SJCRH30 (cell line): ENCODE measurements around the gene PYGB. TPM values are rescaled to one million over a fixed set of nuclear protein-coding genes. Genes with fewer than 3 reads are reported as not detected.

Experiments
- DNase-seq, 2 experiments: peaks; one replicate each; pipeline ENCODE4 v3.0.0-alpha.2; 2015 to 2020
- H3K27ac ChIP-seq: fragments of 250-450 bp; sonication (Bioruptor Pico); 2 replicates; pipeline ENCODE4 v1.5.1; 2020; ENCODE audit warnings: mild to moderate bottlenecking, moderate library complexity
- H3K27me3 ChIP-seq: fragments of 250-450 bp; sonication (Bioruptor Pico); 2 replicates; pipeline ENCODE4 v1.5.1; 2020; ENCODE audit warnings: mild to moderate bottlenecking, moderate library complexity
- H3K36me3 ChIP-seq: fragments of 250-450 bp; sonication (Bioruptor Pico); 2 replicates; pipeline ENCODE4 v1.5.1; 2020; ENCODE audit warnings: mild to moderate bottlenecking, moderate library complexity
- H3K4me1 ChIP-seq: fragments of 250-450 bp; sonication (Bioruptor Pico); 2 replicates; pipeline ENCODE4 v1.5.1; 2020; ENCODE audit warnings: mild to moderate bottlenecking, moderate library complexity
- H3K4me3 ChIP-seq: fragments of 250-450 bp; sonication (Bioruptor Pico); 2 replicates; pipeline ENCODE4 v1.5.1; 2020; ENCODE audit warnings: mild to moderate bottlenecking, moderate library complexity
- H3K9me3 ChIP-seq: fragments of 250-450 bp; sonication (Bioruptor Pico); replicated peaks from 2 replicates; pipeline ENCODE4 v1.5.1; 2020; ENCODE audit warnings: mild to moderate bottlenecking, moderate library complexity
- total RNA-seq: library from RNA; depleted of rRNA; stranded (reverse); fragments of >200 nt; shearing (Covaris generic); gene quantifications from 2 replicates; pipeline ENCODE4 v1.2.3, GENCODE V29; 2014; rRNA removed

Gene PYGB
- total RNA-seq = 39.1 and 42.3 TPM in 2 replicates

- peaks cover 26% of the 10 kb centered on the region for H3K4me1 ChIP-seq
- no peaks in the 10 kb centered on the region for H3K27me3 ChIP-seq
- peak within 1 kb of the TSS; percentile 98 for H3K4me3 ChIP-seq
- no peaks in the 10 kb centered on the region for H3K36me3 ChIP-seq
- no peaks in the 10 kb centered on the region; the same call in 1 of the 2 replicates for H3K9me3 ChIP-seq
- H3K27ac ChIP-seq = peak within 1 kb of the TSS; percentile 78
- DNase-seq = peak; percentile 88 to 90
These were observed at the start of gene PYGB for GRCh38 chr20:25247956-25248785. Gene PYGB (plus strand): TSS chr20:25248085. CDS start chr20:25248179, 94 bp downstream.

DNA sequence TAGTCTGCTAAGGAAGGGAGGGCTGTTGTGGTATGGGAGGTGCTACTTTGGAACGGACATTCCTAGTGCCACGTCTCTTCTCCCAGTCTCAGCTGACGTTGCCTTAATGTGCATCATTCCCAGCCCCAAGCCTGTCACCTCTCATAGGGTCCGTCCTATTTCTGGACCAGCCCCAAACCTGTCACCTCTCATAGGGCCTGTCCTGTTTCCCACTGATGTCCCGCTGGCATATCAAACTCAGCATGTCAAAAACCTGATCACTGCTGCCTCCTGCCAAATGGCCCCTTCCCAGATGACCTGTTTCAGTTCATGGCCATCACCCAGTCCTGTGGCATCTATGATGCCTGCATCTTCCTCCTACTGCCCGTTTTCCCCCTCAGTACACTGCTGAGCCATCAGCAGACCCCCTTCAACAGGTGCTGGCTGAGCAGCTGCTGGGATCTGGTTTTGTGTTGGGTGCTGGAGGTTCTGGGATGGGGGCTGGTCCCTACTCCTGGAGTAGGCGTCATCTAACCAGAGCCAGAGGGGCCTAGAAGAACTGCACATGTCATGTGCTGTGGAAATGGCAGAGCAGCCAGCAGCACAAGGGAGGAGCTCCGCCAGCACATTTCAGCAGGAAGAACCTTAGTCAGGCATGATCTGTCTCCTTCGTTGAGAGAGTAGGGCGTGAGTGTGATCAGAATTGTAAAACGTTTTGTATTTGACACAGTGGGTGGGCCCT is 49.1 kb upstream of the PYGB start:
- peak in 1 of 2 experiments; percentile 52 for DNase-seq
- H3K4me3 ChIP-seq = no peak overlapping the region
- H3K36me3 ChIP-seq = no peaks in the 10 kb centered on the region; the same call in 1 of the 2 replicates
- H3K4me1 ChIP-seq = peaks cover 8% of the 10 kb centered on the region
- no peaks in the 10 kb centered on the region for H3K9me3 ChIP-seq
- no peak overlapping the region for H3K27ac ChIP-seq
- no peaks in the 10 kb centered on the region for H3K27me3 ChIP-seq

DNA sequence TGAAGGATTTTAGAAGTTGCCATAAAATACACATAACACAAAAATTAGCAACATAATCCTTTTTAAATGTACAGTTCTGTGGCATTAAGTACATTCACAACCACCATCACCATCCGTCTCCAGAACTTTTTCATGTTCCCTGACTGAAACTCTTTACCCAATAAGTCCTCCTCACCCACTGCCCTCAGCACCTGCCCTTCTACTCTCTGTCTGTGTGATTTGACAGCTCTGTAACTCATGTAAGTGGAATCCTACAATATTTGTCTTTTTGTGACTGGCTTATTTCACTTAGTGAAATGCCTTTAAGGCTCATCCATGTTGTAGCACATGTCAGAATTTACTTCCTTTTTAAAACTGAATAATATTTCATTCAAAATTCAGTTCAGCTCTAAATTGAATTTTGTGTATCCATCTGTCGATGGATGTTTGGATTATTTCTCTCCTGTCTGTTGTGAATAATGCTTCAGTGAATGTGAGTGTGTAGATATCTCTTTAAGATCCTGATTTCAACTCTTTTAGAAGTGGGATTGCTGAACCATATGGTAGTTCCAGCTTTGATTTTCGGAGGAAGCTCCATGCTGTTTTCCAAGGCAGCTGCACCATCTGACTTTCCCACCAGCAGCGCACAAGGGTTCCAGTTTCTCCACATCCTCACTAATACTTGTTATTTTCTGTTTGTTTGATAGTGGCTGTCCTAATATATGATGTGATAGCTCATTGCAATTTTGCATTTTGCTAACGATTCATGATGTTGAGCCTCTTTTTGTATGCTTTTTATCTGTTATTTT is 48.2 kb upstream of the PYGB start:
- H3K27me3 ChIP-seq = no peaks in the 10 kb centered on the region
- no peak overlapping the region for H3K4me3 ChIP-seq
- no peak for DNase-seq
- H3K36me3 ChIP-seq = no peaks in the 10 kb centered on the region; the same call in 1 of the 2 replicates
- no peak overlapping the region for H3K27ac ChIP-seq
- H3K4me1 ChIP-seq = peaks cover 8% of the 10 kb centered on the region
- H3K9me3 ChIP-seq = no peaks in the 10 kb centered on the region

- no peak overlapping the region for H3K4me3 ChIP-seq
- peaks cover 3% of the 10 kb centered on the region for H3K4me1 ChIP-seq
- no peaks in the 10 kb centered on the region for H3K9me3 ChIP-seq
- H3K27ac ChIP-seq = no peak overlapping the region
- peaks cover 4% of the 10 kb centered on the region for H3K36me3 ChIP-seq
- DNase-seq = no peak
- H3K27me3 ChIP-seq = no peaks in the 10 kb centered on the region
These were observed 44.8 kb upstream of the PYGB start for GRCh38 chr20:25203089-25203488.

GRCh38 chr20:25203871-25204320 is 44.0 kb upstream of the PYGB start:
- no peak for DNase-seq
- Histone ChIP-seq H3K4me1 (peaks cover 1% of the 10 kb centered on the region), H3K27ac (no peak overlapping the region), H3K36me3 (peaks cover 4% of the 10 kb centered on the region), H3K9me3 (no peaks in the 10 kb centered on the region), H3K27me3 (no peaks in the 10 kb centered on the region), H3K4me3 (no peak overlapping the region)

GRCh38 chr20:25204550-25205276 is 43.2 kb upstream of the PYGB start:
- Histone ChIP-seq H3K4me1 (no peaks in the 10 kb centered on the region; the same call in 1 of the 2 replicates), H3K27me3 (no peaks in the 10 kb centered on the region), H3K4me3 (no peak overlapping the region), H3K36me3 (peaks cover 4% of the 10 kb centered on the region), H3K9me3 (no peaks in the 10 kb centered on the region), H3K27ac (no peak overlapping the region)
- DNase-seq = no peak

- no peaks in the 10 kb centered on the region for H3K9me3 ChIP-seq
- H3K4me3 ChIP-seq = no peak overlapping the region
- H3K27me3 ChIP-seq = no peaks in the 10 kb centered on the region
- no peak overlapping the region for H3K27ac ChIP-seq
- no peaks in the 10 kb centered on the region for H3K4me1 ChIP-seq
- no peak for DNase-seq
- peaks cover 6% of the 10 kb centered on the region for H3K36me3 ChIP-seq
These were observed 42.4 kb upstream of the PYGB start for GRCh38 chr20:25205277-25206062.

- no peak overlapping the region for H3K27ac ChIP-seq
- no peaks in the 10 kb centered on the region for H3K4me1 ChIP-seq
- no peaks in the 10 kb centered on the region for H3K9me3 ChIP-seq
- no peak overlapping the region for H3K4me3 ChIP-seq
- no peak for DNase-seq
- no peaks in the 10 kb centered on the region for H3K27me3 ChIP-seq
- H3K36me3 ChIP-seq = peaks cover 9% of the 10 kb centered on the region
These were observed 41.9 kb upstream of the PYGB start for GRCh38 chr20:25206063-25206403.

DNA sequence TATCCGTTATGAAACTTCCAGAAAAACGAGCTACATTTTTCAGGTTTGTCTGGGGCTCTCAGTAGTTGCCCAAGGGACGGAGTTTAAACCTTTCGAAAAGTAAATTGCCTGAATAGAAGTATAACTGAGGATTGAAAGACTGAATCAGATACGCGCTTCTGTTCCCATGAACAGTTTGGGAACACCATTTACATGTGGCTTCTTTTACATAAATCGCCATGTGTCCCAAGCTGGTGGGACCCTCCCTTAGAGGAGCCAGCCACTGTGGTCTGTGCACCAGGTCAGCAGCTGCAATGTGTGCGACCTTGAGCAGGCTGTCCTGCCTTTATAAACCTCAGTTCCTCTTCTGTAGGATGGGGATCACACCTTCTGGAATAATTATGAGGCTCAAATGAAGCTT is 41.3 kb upstream of the PYGB start:
- Histone ChIP-seq H3K36me3 (peaks cover 12% of the 10 kb centered on the region), H3K27ac (no peak overlapping the region), H3K4me1 (no peaks in the 10 kb centered on the region), H3K27me3 (no peaks in the 10 kb centered on the region), H3K9me3 (no peaks in the 10 kb centered on the region), H3K4me3 (no peak overlapping the region)
- no peak for DNase-seq

GRCh38 chr20:25207149-25207959 is 40.5 kb upstream of the PYGB start:
- Histone ChIP-seq H3K4me3 (no peak overlapping the region), H3K27me3 (no peaks in the 10 kb centered on the region), H3K4me1 (no peaks in the 10 kb centered on the region), H3K27ac (no peak overlapping the region), H3K36me3 (peaks cover 15% of the 10 kb centered on the region), H3K9me3 (no peaks in the 10 kb centered on the region)
- no peak for DNase-seq

DNA sequence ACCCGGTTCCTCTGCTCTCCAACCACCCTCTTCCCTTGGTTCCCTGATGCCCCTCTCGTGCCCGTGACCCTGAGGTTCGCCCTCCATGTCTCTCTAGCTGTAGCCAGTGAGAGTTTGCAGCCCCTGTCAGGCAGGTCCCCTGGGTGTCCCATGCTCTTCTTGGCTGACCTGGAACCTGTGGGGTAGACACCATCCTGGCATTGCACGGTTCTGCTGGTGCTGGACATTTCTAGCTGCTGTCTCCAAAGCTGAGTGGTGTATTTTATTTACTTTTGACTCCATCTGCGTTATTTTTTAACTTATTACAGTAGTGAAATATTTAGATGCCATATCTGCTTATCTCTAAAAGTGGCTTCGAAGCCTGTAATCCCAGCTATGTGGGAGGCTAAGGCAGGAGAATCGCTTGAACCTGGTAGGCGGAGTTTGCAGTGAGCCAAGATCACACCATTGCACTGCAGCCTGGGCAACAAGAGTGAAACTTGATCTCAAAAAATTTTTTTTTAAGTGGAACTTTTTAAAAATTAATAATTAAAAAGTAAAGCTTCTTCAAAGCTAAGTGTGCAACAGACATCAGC is 39.8 kb upstream of the PYGB start:
- Histone ChIP-seq H3K9me3 (no peaks in the 10 kb centered on the region), H3K4me3 (no peak overlapping the region), H3K4me1 (no peaks in the 10 kb centered on the region), H3K27me3 (no peaks in the 10 kb centered on the region), H3K36me3 (peaks cover 17% of the 10 kb centered on the region), H3K27ac (no peak overlapping the region)
- no peak for DNase-seq

- Histone ChIP-seq H3K9me3 (no peaks in the 10 kb centered on the region), H3K27me3 (no peaks in the 10 kb centered on the region), H3K4me1 (no peaks in the 10 kb centered on the region), H3K36me3 (peaks cover 23% of the 10 kb centered on the region), H3K4me3 (no peak overlapping the region), H3K27ac (no peak overlapping the region)
- no peak for DNase-seq
These were observed 38.5 kb upstream of the PYGB start for GRCh38 chr20:25209400-25209799.

GRCh38 chr20:25209911-25210310 is 38.0 kb upstream of the PYGB start:
- no peak overlapping the region for H3K27ac ChIP-seq
- no peaks in the 10 kb centered on the region for H3K4me1 ChIP-seq
- no peaks in the 10 kb centered on the region for H3K9me3 ChIP-seq
- no peak for DNase-seq
- H3K27me3 ChIP-seq = no peaks in the 10 kb centered on the region
- peaks cover 23% of the 10 kb centered on the region for H3K36me3 ChIP-seq
- H3K4me3 ChIP-seq = no peak overlapping the region
